Right ventricle myocardium superior (tissue), 1 donor: ENCODE measurements around the gene HSF5. TPM values are rescaled to one million over a fixed set of nuclear protein-coding genes. Genes with fewer than 3 reads are reported as not detected.
A peak's percentile ranks its signal among the peaks of the same experiment; 100 is the strongest.
"Not testable (repeated sequence)": the region's sequence is repeated elsewhere in the genome, so short reads cannot be mapped to it uniquely, and the experiment has no call there.

Experiments used
- ATAC-seq: fragments of 200-7000 bp; cut with Tn5 transposase; one replicate; pipeline ENCODE4 v1.9.1; 2020; ENCODE audit warnings: mild to moderate bottlenecking; ENCODE audit not compliant: poor library complexity
- DNase-seq: peaks from one replicate; pipeline ENCODE4 v3.0.0-alpha.2; 2020
- intact Hi-C: fragments of 100-400 bp; cut with DNase I; formaldehyde crosslinking; loops from one replicate; pipeline ENCODE4 v1.11.2; 2022
- total RNA-seq: library from RNA; stranded (reverse); fragmentation: NEBNext Ultra II Directional; extraction: Animal tissue kit (Norgen Biotek cat#: 25700); gene quantifications from one replicate; pipeline ENCODE4 v1.2.1, GENCODE V29; 2021
- donor health status: DM: no; HTN: yes; CAD: no; lungs with severe emphysema.

The HSF5 gene
- total RNA-seq, 1 donor from 2014 or later: not detected

DNA sequence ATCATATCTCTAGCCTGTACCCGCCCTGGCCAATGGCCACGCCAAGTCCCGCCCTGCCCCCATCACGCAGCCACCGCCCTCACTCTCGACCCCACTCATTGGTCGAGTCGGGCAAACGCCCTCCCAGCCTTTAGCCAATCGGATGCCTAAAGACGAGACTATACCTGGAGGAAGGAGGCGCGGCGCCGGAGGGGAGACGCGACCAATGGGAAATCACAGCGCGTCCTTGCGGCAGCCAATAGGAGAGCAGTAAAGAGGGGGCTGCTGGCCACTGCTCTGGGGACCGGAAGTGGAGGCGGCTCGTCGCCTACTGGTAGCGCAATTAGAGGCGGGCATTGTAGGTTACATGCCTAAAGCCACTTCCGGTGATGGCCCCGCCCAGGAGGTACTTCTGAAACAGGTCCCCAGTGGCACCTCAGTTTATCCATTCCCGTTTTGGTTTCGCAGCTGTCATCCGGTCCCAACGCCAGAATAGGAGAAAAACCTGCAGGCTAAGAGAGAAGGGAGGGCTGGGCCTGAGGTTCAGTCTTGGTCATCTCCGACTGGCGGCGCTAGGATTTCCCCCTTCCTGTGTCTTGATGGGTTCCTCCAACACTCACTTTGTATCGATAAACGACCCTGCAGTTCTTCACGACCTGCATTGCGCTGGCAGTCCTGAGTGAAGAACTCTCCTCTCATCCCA is 29.9 kb upstream of the HSF5 start:
- ATAC-seq: peak; percentile 92
- DNase-seq: peak; percentile 100
- intact Hi-C loops: loop anchor here (1.0 kb wide), 1 partner anchor 113 kb away; no protein-coding TSS in a partner anchor

DNA sequence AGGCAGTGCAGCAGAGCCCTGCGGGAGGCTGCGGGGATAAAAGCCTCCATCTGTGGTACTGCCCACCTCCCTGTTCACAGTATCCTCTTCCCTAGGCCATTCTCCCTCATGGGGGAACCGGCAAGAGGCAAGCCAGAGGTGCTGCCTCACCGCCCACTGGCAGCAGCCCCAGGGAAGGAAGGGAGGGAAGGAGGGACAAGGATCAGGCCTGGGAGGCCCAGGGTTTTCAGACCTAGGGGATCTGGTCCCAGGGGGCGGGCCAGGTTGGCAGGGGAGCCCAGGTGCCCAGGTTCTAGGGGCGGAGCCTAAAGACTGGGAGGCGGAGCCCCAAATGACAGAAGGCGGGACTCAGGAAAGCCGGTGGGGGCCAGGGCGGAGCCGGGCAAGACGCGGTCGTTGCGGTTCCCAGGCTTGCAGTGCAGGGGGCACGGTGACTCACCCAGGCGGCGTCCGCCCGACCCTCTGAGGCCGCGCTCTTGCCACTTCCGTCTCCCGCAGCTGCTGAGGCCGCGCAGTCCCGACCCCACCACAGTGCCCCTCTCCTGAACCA is 29.2 kb upstream of the HSF5 start:
- DNase-seq (no peak), ATAC-seq (peak; percentile 33)
- intact Hi-C loops: no loop called here

DNA sequence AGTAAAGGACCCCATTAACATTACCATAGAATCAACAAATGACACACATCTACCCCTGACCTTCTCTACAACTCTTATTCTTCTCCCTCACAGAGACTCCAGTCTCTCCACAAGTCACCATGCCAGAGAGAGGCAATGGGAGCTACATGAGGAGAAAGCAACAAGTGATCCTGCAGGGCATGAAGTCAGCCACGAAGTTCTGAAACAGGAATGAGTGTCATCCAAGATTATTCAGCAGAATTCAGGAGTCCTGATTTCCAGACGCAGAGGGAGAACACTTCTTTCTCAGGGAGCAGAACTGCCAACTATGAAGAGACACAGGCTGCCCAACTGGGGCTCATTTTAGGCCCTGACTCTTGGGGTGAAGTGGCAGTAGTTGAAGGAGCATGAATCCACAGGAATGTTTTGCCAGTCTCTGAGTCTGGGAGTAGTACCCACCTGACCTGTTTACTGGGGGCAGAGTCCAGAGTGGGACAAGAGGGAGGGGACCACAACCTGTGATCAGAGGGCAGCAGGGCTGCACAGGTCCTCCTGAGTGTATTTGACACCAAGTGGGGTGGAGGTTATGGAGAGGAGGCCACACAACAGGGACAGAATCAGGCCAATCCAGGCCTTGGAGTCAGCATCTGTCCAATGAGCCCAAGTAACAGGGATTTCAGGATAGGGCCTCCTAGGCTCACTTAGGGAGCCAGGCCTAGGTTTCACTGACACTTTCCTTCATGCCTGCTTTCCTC is 28.6 kb upstream of the HSF5 start:
- no peak for DNase-seq
- ATAC-seq: no peak
- intact Hi-C loops: no loop called here

DNA sequence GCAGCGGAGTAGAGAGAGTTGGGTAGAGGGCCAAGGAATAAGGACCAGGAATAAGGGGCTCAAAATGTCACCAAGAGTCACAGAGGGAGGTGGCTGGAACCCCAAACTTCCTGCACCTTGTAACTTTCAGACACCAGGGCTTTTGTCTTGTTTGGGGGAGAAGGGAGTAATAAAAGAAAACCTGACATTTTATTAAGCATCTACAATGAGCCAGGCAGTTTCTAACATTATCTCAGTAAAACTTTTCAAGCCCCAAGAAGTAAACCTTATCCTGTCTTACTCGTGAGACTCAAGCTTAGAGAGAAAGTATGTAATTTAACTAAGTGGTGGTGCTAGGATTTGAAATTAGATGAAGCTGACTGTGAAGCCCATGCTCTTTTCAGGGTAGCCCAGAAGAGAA is 27.1 kb upstream of the HSF5 start:
- ATAC-seq: no peak
- intact Hi-C loops: no loop called here
- no peak for DNase-seq

DNA sequence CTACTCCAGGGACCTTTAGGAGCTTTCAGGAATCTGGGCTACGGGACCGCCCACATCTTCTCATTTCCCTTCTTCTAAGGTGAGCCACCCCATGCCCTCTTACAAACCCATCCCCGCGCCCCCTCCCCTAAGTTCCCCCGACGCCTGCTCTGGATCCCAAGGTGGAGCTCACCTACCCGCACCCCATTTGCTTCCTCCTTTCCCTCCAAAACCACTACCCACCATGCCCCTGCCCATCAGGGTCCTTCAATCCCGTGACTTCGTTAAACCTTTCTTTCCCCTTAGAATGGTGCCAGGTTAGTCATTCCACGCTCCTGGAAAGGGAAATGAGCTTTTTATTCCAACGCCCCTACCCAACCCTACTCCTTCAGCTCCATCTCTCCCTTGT is 26.6 kb upstream of the HSF5 start:
- DNase-seq: no peak
- intact Hi-C loops: no loop called here
- ATAC-seq: no peak

DNA sequence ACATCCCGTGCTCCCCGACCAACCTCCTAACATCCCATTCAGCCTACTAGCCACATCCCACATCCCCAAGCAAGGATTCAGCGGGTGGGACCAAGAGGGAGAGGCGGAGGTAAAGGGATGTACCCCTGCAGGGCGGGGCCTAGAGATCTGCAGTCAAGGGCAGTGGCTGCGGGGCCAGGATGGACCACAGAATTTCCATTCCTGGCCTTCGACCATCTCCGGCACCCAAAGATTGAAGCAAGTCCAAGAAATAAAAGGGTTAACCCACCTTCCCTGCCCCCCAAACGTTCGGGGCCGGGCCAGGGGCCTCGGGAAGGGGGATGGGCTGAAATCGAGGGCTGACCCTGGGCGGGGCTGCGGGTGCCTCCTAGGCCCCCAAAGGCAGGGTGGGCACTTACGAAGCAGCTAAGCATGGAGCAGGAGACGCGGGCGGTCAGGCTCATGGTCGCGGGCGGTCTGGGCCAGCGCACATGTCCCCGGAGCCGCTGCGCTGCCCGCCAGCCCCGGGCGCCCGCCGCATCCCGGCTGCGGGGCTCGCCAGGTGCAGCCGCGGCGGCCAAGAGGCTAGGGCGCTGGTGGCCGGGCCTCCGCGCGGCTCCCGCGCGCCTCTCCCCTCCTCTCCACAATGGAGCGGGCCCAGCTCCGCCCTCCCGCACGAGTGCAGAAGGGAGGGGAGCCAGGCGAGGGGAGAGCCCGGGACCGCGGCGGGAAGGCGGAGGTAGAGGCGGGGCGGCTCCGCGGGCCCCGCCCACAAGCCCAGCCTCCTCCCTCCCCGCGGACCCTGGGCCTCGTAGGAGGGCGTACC is 26.0 kb upstream of the HSF5 start, which contains the start of gene MTMR4:
TSS of gene MTMR4 (minus strand) at position 674 of the 805 bp plus-strand sequence. CDS start at position 443, 231 bp downstream.
- intact Hi-C loops: no loop called here
- peak; percentile 52 for ATAC-seq
- peak; percentile 91 for DNase-seq

DNA sequence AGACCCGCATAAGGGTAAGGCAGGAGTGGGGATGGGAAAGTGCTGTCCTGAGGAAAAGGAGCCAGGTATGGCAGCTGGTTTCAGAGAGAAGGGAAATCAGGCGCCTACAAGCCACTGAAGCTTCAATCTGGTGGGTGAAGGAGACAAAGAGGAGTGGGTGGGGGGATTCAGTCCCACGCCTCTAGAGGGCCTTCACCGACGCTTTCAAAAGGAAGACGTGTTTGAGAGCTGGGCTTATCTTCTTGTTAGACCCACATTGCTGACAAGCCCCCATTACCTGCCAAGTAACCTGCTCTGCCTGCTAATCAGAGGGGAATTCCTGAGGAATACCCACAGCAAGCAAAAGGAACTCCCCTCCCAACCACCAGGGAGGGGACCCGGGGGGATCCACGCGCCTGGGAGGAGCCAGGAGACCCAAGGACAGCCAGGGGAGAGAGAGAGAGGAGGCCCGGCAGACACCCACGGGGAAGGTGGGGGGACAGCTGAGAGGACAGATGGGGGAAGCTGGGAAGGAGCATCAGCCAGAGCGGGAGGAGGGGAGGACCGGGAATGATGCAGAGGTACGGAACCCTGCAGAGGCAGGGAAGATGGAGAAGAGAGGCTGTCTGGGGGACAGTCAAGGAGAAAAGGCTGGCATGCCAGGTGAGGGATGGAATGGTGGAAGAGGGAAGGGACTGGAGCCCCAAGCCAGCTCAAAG is 25.2 kb upstream of the HSF5 start:
- DNase-seq (no peak), ATAC-seq (no peak)
- intact Hi-C loops: no loop called here

DNA sequence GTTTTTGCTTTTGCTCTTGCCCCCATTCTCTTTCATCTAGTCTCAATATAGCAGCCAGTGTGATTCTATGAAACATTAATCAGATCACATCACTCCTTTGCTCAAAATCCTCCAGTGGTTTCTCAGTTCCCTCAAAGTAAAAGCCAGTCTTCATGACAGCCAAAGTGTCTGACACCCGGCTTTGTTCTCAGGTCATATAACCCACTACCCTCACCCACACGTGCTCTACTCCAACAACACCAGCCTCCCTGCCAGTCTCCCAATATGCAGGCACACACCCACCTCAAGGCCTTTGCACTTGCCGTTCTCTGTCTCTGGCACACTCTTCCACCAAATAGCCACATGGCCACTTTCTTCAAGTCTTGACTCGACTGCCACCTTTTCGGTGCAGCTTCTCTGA is 21.9 kb upstream of the HSF5 start:
- DNase-seq (no peak), ATAC-seq (no peak)
- intact Hi-C loops: no loop called here

DNA sequence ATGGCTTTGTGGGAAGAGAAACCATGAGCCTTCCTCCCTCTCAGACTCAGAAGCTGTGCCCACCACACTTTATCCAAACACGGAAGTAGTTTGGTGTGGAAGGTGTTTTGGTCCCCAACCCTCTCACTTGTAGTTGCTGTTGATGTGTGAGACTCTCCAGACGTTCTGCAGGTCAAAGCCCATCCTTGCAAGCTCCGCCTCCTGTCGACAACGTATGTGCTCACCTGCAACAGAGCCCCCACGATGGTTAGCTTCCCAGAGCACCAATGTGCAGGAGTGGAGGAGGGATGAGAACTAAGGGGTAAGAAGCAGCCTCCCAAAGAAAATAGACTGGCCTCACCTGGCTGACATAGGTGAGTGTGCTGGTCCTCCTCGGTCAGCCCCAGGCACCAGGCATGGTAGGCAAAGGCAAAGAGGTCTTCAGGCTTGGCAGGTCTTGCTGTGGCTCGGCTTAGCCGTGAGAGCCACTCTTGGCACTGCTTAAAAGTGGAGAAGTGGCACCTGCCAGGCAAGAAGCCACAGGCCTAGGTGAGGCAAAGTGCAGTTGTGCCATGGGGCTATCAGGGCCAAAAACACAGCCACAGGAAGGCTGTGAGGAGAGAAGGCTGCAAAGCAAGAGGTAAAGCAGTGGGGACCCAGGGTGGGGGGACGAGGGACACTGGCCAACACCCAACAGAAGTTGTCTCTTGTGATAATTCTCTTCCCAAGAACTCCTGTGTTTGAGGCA is 20.3 kb upstream of the HSF5 start:
- ATAC-seq (no peak), DNase-seq (no peak)
- intact Hi-C loops: no loop called here

DNA sequence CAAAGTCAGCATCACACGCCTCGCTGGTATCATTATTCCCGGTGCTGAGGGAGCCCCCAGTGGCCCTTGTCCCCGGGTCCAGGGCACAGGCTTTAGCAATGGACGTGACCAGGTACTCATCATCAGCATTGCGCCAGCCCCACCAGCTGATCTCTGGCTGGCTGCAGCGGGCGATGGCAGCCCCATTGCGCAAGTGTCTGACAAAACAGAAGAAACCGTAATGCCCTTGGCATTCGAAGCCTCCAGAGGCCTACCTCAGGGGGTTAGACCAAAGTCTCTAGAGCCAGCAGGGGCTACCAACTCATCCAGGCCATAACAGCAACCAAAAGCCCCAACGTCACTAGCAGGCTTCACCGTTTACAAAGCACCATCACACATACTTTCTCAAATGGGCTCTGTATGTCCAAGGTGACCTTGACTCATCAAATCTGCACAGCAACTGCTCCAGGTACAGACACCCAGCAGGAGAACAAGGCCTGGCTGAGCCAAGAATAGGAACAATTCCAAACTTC is 19.0 kb upstream of the HSF5 start:
- intact Hi-C loops: no loop called here
- DNase-seq: peak; percentile 48
- ATAC-seq: peak; percentile 46

DNA sequence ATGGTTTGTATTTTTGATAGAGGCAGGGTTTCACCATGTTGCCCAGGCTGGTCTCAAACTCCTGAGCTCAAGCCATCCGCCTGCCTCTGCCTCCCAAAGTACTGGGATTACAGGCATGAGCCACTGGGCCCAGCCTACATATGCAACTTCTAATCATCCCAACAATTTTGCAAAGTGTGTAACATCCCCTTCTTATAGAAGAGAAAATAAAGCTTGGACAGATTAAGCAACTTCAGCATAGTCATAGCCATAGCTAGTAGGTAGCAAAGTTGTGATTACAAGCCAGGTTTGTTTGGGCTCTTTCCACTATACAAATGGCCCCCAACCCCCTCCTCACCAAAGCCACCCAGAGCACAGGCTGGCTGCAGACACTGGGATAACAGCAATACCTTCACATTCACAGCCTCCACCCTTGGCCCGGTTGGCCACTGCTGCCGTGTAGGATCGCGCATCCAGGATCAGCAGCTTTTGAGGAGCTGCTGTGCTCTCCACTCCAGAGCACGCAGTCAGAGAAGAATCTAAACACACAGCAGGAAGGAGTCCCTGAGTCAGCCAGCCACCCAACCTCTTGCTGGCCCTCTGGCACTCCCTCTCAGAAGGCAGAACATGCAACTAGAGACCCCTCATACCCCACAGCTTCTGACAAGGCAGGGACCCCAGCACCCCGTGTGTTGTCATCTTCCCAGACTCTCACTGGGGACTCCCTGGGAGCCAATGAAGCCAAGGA is 18.3 kb upstream of the HSF5 start:
- DNase-seq (no peak), ATAC-seq (no peak)
- intact Hi-C loops: no loop called here

DNA sequence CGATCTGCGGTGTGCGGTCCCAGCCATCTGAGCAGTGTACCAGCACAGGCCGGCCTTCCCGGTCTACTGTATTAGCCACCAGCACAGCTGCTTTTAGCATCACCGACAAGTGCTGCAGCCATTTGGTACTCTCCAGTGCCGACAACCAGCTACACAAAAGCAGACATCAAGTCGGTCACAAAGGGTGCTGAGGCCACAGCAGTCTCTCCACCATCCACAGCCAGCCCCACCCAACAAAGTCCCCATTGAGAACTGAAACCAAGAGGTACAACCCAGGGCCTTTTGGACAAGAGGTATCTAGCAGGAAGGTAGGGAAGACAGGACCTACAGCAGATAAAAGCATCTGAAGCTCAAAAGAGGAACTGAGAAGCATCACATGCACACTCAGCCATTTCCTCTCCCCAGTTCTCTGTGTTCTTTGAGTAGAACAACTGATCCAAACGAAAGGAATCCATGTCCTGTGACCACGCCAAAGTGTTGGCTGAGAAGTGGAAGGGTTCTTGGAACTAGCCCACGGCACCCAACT is 16.7 kb upstream of the HSF5 start:
- ATAC-seq (peak; percentile 45), DNase-seq (no peak)
- intact Hi-C loops: no loop called here

DNA sequence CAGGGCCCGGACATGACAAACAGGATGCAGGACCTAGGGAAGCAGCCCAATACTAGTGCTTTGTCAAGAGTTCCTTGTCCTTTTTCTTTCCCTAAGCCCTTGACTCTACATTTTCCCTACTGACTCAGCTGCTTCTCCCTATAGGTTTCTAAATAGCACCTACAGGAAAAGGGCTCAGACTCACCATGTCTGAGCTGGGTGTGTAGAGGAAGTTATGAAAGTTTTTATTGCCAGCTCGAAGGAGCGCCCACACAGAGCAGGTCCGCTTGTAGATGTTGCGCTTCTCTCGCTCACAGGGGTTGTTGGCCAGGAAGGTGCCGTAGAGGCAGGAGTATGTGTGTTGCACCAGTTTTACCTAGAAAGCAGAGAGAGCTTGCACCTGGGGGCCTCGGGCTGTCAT is 15.7 kb upstream of the HSF5 start:
- ATAC-seq (no peak), DNase-seq (no peak)
- intact Hi-C loops: no loop called here

DNA sequence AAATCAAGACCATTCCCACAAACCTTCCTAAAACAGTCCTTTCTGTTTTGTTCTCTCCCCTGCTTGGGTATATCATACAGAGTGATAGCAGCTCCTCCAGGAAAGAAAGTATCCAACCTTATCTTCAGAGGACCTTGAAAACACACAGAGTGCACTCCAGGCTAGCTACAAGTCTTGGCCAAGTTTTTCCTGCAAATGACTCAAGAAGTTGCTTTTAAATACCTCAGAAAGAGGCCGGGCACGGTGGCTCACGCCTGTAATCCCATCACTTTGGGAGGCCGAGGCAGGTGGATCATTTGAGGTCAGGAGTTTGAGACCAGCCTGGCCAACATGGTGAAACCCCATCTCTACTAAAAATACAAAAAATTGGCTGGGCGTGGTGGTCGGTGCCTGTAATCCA is 14.9 kb upstream of the HSF5 start:
- DNase-seq, ATAC-seq, intact Hi-C loops: not testable (repeated sequence)

DNA sequence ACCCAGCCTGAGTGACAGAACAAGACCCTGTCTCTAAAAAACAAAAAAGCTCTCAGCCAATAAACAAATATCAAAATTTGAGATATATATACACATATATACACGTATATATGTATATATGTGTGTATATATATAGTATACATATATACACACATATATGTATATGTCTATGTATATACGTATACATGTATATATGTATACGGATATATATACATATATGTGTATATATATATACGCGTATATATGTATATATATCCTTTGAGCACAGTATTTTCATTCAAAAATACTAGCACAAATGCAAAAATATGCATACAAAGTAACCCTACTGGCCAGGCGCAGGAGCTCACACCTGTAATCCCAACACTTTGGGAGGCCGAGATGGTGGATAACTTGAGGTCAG is 13.2 kb upstream of the HSF5 start:
- no peak for ATAC-seq

DNA sequence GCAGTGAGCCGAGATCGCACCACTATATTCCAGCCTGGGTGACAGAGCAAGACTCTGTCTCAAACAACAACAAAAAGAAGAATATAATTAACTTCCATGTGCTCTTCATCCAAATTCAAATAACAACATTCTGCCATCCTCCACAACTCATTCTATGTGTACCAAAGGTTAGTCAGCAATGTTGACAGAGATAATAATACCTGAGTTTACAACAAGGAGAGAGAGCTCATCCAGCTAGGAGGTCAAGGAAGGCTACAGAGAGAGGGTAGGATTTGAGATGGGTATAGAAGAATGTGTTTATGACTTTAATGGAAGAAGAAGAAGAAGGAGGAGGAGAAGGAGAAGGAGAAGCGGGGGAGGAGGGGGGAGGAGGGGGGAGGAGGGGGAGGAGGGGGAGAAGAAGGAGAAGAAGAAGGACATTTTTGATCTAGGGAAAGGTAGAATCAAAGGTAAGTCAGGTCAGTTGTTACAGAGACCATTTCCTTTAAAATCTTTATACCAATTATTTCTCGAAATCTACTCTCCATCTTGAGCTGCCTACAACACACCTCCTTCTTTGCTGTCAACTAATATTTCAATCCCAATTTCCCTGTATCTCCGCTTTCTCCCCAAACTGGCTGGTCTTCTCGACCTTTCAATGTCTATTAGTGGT is 10.1 kb upstream of the HSF5 start:
- ATAC-seq (no peak), DNase-seq (no peak)
- intact Hi-C loops: no loop called here

More for the DNA sequence above, 13.2 kb upstream of the HSF5 start:
- no peak for DNase-seq
- intact Hi-C loops: no loop called here

DNA sequence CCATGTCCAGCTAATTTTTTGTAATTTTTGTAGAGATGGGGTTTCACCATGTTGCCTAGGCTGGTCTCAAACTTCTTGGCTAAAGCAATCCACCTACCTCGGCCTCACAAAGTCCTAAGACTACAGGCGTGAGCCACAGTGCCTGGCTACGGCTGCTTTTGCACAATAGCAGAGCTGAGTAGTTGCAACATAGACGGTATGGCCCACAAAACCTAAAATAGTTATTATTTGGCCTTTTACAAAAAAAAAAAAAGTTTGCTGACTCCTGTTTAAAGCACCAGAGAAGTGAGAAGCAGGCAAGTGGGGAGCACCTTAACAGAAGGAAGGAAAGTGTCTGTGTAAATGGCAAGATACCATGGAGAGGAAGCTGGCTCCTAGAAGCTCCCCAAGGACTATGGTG is 5.3 kb upstream of the HSF5 start:
- intact Hi-C loops: no loop called here
- no peak for ATAC-seq
- DNase-seq: no peak
